ENCODE data around the gene CDH16.

DNA sequence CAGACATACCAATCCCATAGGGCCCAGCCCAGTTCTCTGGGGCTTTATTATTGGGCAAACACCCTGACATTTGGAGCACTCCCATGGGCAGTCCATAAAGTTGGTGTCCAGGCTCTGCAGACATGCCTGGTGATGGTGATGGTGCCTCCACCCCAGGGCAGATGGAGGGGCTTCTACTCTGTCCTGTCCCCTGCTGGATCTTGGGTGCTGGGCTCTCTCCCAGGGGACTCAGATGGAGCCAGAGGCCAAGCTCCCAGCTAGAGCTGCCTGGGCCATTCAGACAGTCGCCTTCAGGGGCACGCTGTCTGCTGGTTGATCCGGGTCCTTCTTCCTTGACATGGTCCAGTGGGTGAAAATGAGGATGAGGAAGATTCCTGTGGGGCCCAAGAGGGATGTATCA, 10.6 kb downstream of the CDH16 start:
- TF ChIP-seq, protein P1, sequence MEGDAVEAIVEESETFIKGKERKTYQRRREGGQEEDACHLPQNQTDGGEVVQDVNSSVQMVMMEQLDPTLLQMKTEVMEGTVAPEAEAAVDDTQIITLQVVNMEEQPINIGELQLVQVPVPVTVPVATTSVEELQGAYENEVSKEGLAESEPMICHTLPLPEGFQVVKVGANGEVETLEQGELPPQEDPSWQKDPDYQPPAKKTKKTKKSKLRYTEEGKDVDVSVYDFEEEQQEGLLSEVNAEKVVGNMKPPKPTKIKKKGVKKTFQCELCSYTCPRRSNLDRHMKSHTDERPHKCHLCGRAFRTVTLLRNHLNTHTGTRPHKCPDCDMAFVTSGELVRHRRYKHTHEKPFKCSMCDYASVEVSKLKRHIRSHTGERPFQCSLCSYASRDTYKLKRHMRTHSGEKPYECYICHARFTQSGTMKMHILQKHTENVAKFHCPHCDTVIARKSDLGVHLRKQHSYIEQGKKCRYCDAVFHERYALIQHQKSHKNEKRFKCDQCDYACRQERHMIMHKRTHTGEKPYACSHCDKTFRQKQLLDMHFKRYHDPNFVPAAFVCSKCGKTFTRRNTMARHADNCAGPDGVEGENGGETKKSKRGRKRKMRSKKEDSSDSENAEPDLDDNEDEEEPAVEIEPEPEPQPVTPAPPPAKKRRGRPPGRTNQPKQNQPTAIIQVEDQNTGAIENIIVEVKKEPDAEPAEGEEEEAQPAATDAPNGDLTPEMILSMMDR (conservative IDR thresholded peaks at IDR 0.05; ENCODE audit: low read length), result no peak
- no peak for TF ChIP-seq EZH2phosphoT487 (IDR thresholded peaks at IDR 0.05; ENCODE audit: borderline replicate concordance)

All from Loucy (cell line).